Tibial nerve (tissue), 4 donors: ENCODE measurements around the gene NAMPT. TPM values are rescaled to one million over a fixed set of nuclear protein-coding genes. Genes with fewer than 3 reads are reported as not detected.

ENCODE experiments used
- small RNA-seq: library from RNA; depleted of rRNA; stranded (forward); fragments of <200 nt; gene quantifications from one replicate; pipeline ENCODE3, GENCODE V24; 2016
- total RNA-seq, 4 donors: library from RNA; depleted of rRNA; stranded (reverse); fragments of >200 nt; gene quantifications; one replicate each; pipeline ENCODE4 v1.1.0, GENCODE V29; 2016

NAMPT gene
- total RNA-seq, 4 donors from 2014 or later, result 69.1 to 270 (median 87.3) TPM

Small RNAs within 50 kb of the gene (small RNA-seq; reads per million reads assigned to genes)
- not detected for gene RNU6-392P

Other genes starting within 250 kb of the NAMPT start
- gene SYPL1, start 172.7 kb downstream of the NAMPT start, total RNA-seq, result 10 to 100 TPM; 69.6 to 79.5 (median 71.5) TPM